Retinal pigment epithelial cell (primary cell): ENCODE measurements around the gene AP1G1.

Experiments used
- DNase-seq: peaks from one replicate; pipeline ENCODE4 v3.0.0-alpha.2; 2010; ENCODE audit warnings: low read depth
- H3K4me3 ChIP-seq: 2 replicates; pipeline ENCODE4 v1.5.1; 2011; ENCODE audit warnings: mild to moderate bottlenecking, low read length, control low read depth, moderate library complexity
- TF ChIP-seq, protein P1 (sequence below): conservative IDR thresholded peaks from 2 replicates; pipeline ENCODE4 v1.5.1; 2011; ENCODE audit warnings: low read depth, low read length, control low read depth, inconsistent platforms

AP1G1 gene

DNA sequence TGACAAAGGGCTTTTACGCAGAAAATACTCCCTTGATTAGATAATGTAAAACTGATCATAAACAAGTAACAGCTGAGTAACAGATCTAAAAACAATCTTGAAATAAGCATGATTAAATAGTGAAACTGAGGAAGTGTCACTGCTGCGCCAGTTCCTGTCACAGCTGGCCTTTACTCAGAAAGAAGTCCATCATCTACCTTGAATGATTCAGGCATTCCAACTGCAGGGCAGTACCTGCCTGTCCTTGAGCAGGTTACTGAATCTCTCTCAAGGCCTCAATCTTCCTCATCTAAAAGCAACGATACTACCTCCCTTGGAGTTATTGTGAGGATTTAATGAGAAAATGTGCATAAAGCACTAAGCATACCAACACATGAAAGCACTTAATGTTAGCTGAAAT is 96.8 kb downstream of the AP1G1 start:
- no peak for DNase-seq
- H3K4me3 ChIP-seq: no peak overlapping the region
- TF ChIP-seq, protein P1, sequence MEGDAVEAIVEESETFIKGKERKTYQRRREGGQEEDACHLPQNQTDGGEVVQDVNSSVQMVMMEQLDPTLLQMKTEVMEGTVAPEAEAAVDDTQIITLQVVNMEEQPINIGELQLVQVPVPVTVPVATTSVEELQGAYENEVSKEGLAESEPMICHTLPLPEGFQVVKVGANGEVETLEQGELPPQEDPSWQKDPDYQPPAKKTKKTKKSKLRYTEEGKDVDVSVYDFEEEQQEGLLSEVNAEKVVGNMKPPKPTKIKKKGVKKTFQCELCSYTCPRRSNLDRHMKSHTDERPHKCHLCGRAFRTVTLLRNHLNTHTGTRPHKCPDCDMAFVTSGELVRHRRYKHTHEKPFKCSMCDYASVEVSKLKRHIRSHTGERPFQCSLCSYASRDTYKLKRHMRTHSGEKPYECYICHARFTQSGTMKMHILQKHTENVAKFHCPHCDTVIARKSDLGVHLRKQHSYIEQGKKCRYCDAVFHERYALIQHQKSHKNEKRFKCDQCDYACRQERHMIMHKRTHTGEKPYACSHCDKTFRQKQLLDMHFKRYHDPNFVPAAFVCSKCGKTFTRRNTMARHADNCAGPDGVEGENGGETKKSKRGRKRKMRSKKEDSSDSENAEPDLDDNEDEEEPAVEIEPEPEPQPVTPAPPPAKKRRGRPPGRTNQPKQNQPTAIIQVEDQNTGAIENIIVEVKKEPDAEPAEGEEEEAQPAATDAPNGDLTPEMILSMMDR: no peak

GRCh38 chr16:71709229-71709781 is 99.3 kb downstream of the AP1G1 start:
- no peak overlapping the region for H3K4me3 ChIP-seq
- DNase-seq: no peak
- TF ChIP-seq, protein P1: no peak

GRCh38 chr16:71708696-71709095 is 99.9 kb downstream of the AP1G1 start:
- no peak overlapping the region for H3K4me3 ChIP-seq
- no peak for DNase-seq
- TF ChIP-seq, protein P1: no peak

- no peak for DNase-seq
- no peak overlapping the region for H3K4me3 ChIP-seq
- TF ChIP-seq, protein P1: no peak
These were observed 101.4 kb downstream of the AP1G1 start for GRCh38 chr16:71707199-71707598.

- H3K4me3 ChIP-seq: no peak overlapping the region
- no peak for DNase-seq
- TF ChIP-seq, protein P1: no peak
These were observed 102.6 kb downstream of the AP1G1 start for GRCh38 chr16:71706046-71706445.

DNA sequence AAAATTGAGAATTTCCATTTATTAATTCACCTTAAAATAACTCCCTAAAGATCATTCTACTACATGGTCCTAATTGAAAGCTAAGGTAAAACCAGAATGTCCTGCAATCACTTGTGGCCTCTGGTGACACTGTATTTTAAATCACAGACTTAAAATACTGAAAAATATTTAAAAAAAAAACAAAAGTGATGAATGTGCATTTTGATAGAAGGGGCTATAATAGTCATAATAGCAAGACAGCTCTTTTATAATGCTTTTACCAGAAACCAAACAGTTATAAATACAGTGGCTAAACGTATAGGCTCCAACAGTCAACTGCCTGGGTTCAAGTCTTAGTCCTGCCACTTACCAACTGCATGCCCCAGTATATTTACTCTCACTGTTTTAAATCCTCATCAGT is 105.3 kb downstream of the AP1G1 start:
- H3K4me3 ChIP-seq: no peak overlapping the region
- TF ChIP-seq, protein P1: no peak
- DNase-seq: no peak

DNA sequence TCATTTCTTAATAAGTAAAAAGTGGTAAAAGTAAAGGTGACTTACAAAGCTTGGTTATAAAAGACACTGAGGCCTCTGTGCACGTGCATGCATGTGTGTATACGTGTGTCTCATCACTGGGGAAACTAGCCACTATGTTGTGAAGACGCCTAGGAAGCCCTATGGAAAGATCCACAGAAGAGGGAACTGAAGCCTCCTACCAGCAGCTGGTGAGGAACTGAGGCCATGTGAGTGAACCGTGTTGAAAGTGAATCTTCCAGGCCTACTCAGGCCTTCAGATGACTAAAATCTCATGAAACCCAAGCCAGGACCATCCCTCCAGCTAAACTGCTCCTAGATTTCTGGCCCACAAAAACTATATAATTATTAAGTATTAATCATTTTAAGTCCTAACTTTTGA is 107.8 kb downstream of the AP1G1 start:
- TF ChIP-seq, protein P1: no peak
- no peak overlapping the region for H3K4me3 ChIP-seq
- DNase-seq: no peak
